Endodermal cell (in vitro differentiated cells): ENCODE measurements around the gene NUP98. TPM values are rescaled to one million over a fixed set of nuclear protein-coding genes. Genes with fewer than 3 reads are reported as not detected.

Experiments
- DNase-seq: peaks from one replicate; pipeline ENCODE4 v3.0.0-alpha.2; 2017
- H3K27ac ChIP-seq: 2 replicates; pipeline ENCODE4 v1.5.1; 2013; ENCODE audit warnings: mild to moderate bottlenecking, low read depth, low read length, moderate library complexity
- H3K27me3 ChIP-seq: 2 replicates; pipeline ENCODE4 v1.6.1; 2013; ENCODE audit warnings: mild to moderate bottlenecking, low read length, moderate library complexity; ENCODE audit not compliant: insufficient read depth, control insufficient read depth, poor library complexity, severe bottlenecking
- H3K36me3 ChIP-seq: 2 replicates; pipeline ENCODE4 v1.7.0; 2013; ENCODE audit warnings: mild to moderate bottlenecking, low read length, moderate library complexity; ENCODE audit not compliant: control insufficient read depth, insufficient read depth
- H3K4me1 ChIP-seq: one replicate; pipeline ENCODE4 v1.7.0; 2013; ENCODE audit warnings: low read length; ENCODE audit not compliant: control insufficient read depth, insufficient read depth
- H3K4me3 ChIP-seq: 2 replicates; pipeline ENCODE4 v1.5.1; 2013; ENCODE audit warnings: mild to moderate bottlenecking, low read length, moderate library complexity
- H3K9ac ChIP-seq: 2 replicates; pipeline ENCODE4 v1.6.1; 2013; ENCODE audit warnings: mild to moderate bottlenecking, low read length, moderate library complexity; ENCODE audit not compliant: poor library complexity, severe bottlenecking; ENCODE audit errors: extremely low read depth
- H3K9me3 ChIP-seq: 2 replicates; pipeline ENCODE4 v1.6.1; 2013; ENCODE audit warnings: mild to moderate bottlenecking, low read length, moderate library complexity; ENCODE audit not compliant: control insufficient read depth
- H3K27ac Mint-ChIP-seq: 2 replicates; pipeline ENCODE4 v1.8.0; 2020; ENCODE audit warnings: mixed read lengths
- H3K27me3 Mint-ChIP-seq: 2 replicates; pipeline ENCODE4 v1.8.0; 2021; ENCODE audit warnings: mild to moderate bottlenecking, mixed read lengths; ENCODE audit not compliant: insufficient read depth
- H3K36me3 Mint-ChIP-seq: 2 replicates; pipeline ENCODE4 v1.8.0; 2020; ENCODE audit warnings: low read depth, mixed read lengths
- H3K4me1 Mint-ChIP-seq: 2 replicates; pipeline ENCODE4 v1.8.0; 2020; ENCODE audit warnings: mixed read lengths
- H3K4me3 Mint-ChIP-seq: 2 replicates; pipeline ENCODE4 v1.8.0; 2020; ENCODE audit warnings: mild to moderate bottlenecking, moderate library complexity, mixed read lengths
- H3K9me3 Mint-ChIP-seq: 2 replicates; pipeline ENCODE4 v1.8.0; 2020; ENCODE audit warnings: mild to moderate bottlenecking, mixed read lengths
- CTCF ChIP-seq: fragments of 200-600 bp; sonication (generic); conservative IDR thresholded peaks from 2 replicates; pipeline ENCODE4 v1.5.0; 2021; ENCODE audit warnings: antibody characterized with exemption, mild to moderate bottlenecking
- WGBS, 2 experiments: methylation state at CpG; one replicate each; pipeline versions ENCODE4 v1.1.5 to v1.1.7; 2013; ENCODE audit warnings: missing lambda C conversion rate in 2 of 2, mixed read lengths in 1 of 2; ENCODE audit not compliant: insufficient coverage in 1 of 2, insufficient read length in 1 of 2; 5-methylcytosine and 5-hydroxymethylcytosine counted together
- total RNA-seq, 2 donors: library from RNA; stranded (reverse); fragmentation: NEBNext Ultra II Directional in 1 of 2; extraction: Animal tissue kit (Norgen Biotek cat#: 25700) in 1 of 2; gene quantifications; 2 replicates in 1 of 2; 3 replicates in 1 of 2; pipeline ENCODE4 v1.2.1, GENCODE V29; 2021

Gene NUP98
- total RNA-seq, 2 donors from 2014 or later, result 81.6 to 92.6 TPM

GRCh38 chr11:3700410-3700809 lies 96.9 kb downstream of the NUP98 start:
- H3K9me3 Mint-ChIP-seq, result no peaks in the 10 kb centered on the region
- H3K36me3 Mint-ChIP-seq, result peaks cover 73% of the 10 kb centered on the region
- H3K4me3 Mint-ChIP-seq, result no peak overlapping the region
- DNase-seq, result no peak
- H3K4me1 Mint-ChIP-seq, result no peaks in the 10 kb centered on the region
- 93 to 100% methylated on average over 2 of the region's 2 CpGs for WGBS, 2 experiments
- H3K4me3 ChIP-seq, result no peak overlapping the region
- no peak overlapping the region for H3K27ac ChIP-seq
- no peak for TF ChIP-seq CTCF
- no peaks in the 10 kb centered on the region for H3K27me3 ChIP-seq
- no peaks in the 10 kb centered on the region for H3K4me1 ChIP-seq
- peaks cover 99% of the 10 kb centered on the region for H3K36me3 ChIP-seq
- no peak overlapping the region for H3K9ac ChIP-seq
- H3K27me3 Mint-ChIP-seq, result no peaks in the 10 kb centered on the region
- no peak overlapping the region for H3K27ac Mint-ChIP-seq
- H3K9me3 ChIP-seq, result no peaks in the 10 kb centered on the region

GRCh38 chr11:3686751-3687150 lies 110.6 kb downstream of the NUP98 start:
- Histone ChIP-seq H3K27ac (no peak overlapping the region), H3K4me1 (no peaks in the 10 kb centered on the region), H3K9me3 (no peaks in the 10 kb centered on the region), H3K27me3 (no peaks in the 10 kb centered on the region), H3K9ac (no peak overlapping the region), H3K4me3 (no peak overlapping the region), H3K36me3 (peaks cover 74% of the 10 kb centered on the region)
- no peaks in the 10 kb centered on the region for H3K27me3 Mint-ChIP-seq
- no peaks in the 10 kb centered on the region for H3K9me3 Mint-ChIP-seq
- TF ChIP-seq CTCF, result no peak
- H3K36me3 Mint-ChIP-seq, result peaks cover 70% of the 10 kb centered on the region
- WGBS, 2 experiments, result 92 to 95% methylated on average over 2 to 4 of the region's 4 CpGs
- no peak overlapping the region for H3K4me3 Mint-ChIP-seq
- no peak for DNase-seq
- no peak overlapping the region for H3K27ac Mint-ChIP-seq
- H3K4me1 Mint-ChIP-seq, result no peaks in the 10 kb centered on the region

GRCh38 chr11:3685923-3686322 lies 111.4 kb downstream of the NUP98 start:
- Histone ChIP-seq H3K27me3 (no peaks in the 10 kb centered on the region), H3K36me3 (peaks cover 74% of the 10 kb centered on the region), H3K27ac (no peak overlapping the region), H3K4me1 (no peaks in the 10 kb centered on the region), H3K4me3 (no peak overlapping the region), H3K9ac (no peak overlapping the region), H3K9me3 (no peaks in the 10 kb centered on the region)
- WGBS, 2 experiments, result 96 to 97% methylated on average over 7 of the region's 7 CpGs
- no peak for DNase-seq
- no peaks in the 10 kb centered on the region for H3K27me3 Mint-ChIP-seq
- no peaks in the 10 kb centered on the region for H3K4me1 Mint-ChIP-seq
- H3K36me3 Mint-ChIP-seq, result peaks cover 72% of the 10 kb centered on the region
- H3K9me3 Mint-ChIP-seq, result no peaks in the 10 kb centered on the region
- H3K4me3 Mint-ChIP-seq, result no peak overlapping the region
- TF ChIP-seq CTCF, result no peak
- H3K27ac Mint-ChIP-seq, result peak overlapping the region; percentile 46
